Epithelial cell of esophagus (primary cell): ENCODE results near the gene MAN2A1.

Experiments used
- DNase-seq: peaks from one replicate; pipeline ENCODE4 v3.0.0; 2010; ENCODE audit warnings: low read depth
- H3K4me3 ChIP-seq: 2 replicates; pipeline ENCODE4 v1.5.1; 2011; ENCODE audit warnings: mild to moderate bottlenecking, low read length, control low read depth
- CTCF ChIP-seq: IDR thresholded peaks from 2 replicates; pipeline ENCODE4 v1.5.1; 2011; ENCODE audit warnings: low read depth, mild to moderate bottlenecking, low read length, control low read depth, inconsistent platforms; ENCODE audit not compliant: insufficient read depth; ENCODE audit errors: missing control alignments

The MAN2A1 gene

GRCh38 chr5:109652096-109652495 is 37.6 kb upstream of the MAN2A1 start:
- H3K4me3 ChIP-seq, result no peak overlapping the region
- no peak for DNase-seq
- no peak for TF ChIP-seq CTCF

GRCh38 chr5:109653042-109653441 is 36.7 kb upstream of the MAN2A1 start:
- no peak for DNase-seq
- H3K4me3 ChIP-seq, result no peak overlapping the region
- no peak for TF ChIP-seq CTCF

- peak; percentile 10 for DNase-seq
These were observed 36.0 kb upstream of the MAN2A1 start for GRCh38 chr5:109653561-109654239.

GRCh38 chr5:109654455-109654854 is 35.3 kb upstream of the MAN2A1 start:
- DNase-seq, result peak; percentile 81
- TF ChIP-seq CTCF, result no peak
- H3K4me3 ChIP-seq, result no peak overlapping the region

More at GRCh38 chr5:109653561-109654239, 36.0 kb upstream of the MAN2A1 start:
- no peak overlapping the region for H3K4me3 ChIP-seq
- no peak for TF ChIP-seq CTCF

GRCh38 chr5:109655841-109656240 is 33.9 kb upstream of the MAN2A1 start:
- DNase-seq, result peak; percentile 49
- no peak for TF ChIP-seq CTCF
- H3K4me3 ChIP-seq, result no peak overlapping the region

- peak; percentile 92 for DNase-seq
- TF ChIP-seq CTCF, result no peak
- no peak overlapping the region for H3K4me3 ChIP-seq
These were observed 32.9 kb upstream of the MAN2A1 start for GRCh38 chr5:109656829-109657228.

- TF ChIP-seq CTCF, result no peak
- no peak overlapping the region for H3K4me3 ChIP-seq
- DNase-seq, result no peak
These were observed 29.8 kb upstream of the MAN2A1 start for GRCh38 chr5:109659901-109660300.
